ENCODE measurements around the gene TRIM49B. TPM values are rescaled to one million over a fixed set of nuclear protein-coding genes. Genes with fewer than 3 reads are reported as not detected.
"Not testable (repeated sequence)": the region's sequence is repeated elsewhere in the genome, so short reads cannot be mapped to it uniquely, and the experiment has no call there.

Gene TRIM49B
- not detected for total RNA-seq

GRCh38 chr11:49028523-49028922, at the start of gene TRIM49B:
TRIM49B (plus strand) TSS chr11:49028823; CDS start chr11:49031600, 2,777 bp downstream.
- intact Hi-C loops (cut with DNase I, micrococcal nuclease); H3K4me1 Mint-ChIP-seq; H3K9me3 Mint-ChIP-seq (ENCODE audit: low read depth); H3K36me3 Mint-ChIP-seq (ENCODE audit: low read depth); H3K4me3 Mint-ChIP-seq; ATAC-seq; POLR2A ChIA-PET; H3K27me3 Mint-ChIP-seq; H3K27ac Mint-ChIP-seq; CTCF ChIA-PET; DNase-seq: not testable (repeated sequence)

GRCh38 chr11:48983785-48984184, 44.8 kb upstream of the TRIM49B start, which contains the start of gene TRIM51G:
TRIM51G (minus strand) TSS chr11:48983885; CDS start chr11:48981695, 2,190 bp downstream.
- H3K9me3 Mint-ChIP-seq (ENCODE audit: low read depth); H3K27me3 Mint-ChIP-seq; H3K4me3 Mint-ChIP-seq; H3K4me1 Mint-ChIP-seq; CTCF ChIA-PET; H3K36me3 Mint-ChIP-seq (ENCODE audit: low read depth); ATAC-seq; H3K27ac Mint-ChIP-seq; intact Hi-C loops (cut with DNase I, micrococcal nuclease); DNase-seq; POLR2A ChIA-PET: not testable (repeated sequence)

GRCh38 chr11:49048229-49048628, 19.6 kb downstream of the TRIM49B start:
- POLR2A ChIA-PET; intact Hi-C loops (cut with DNase I, micrococcal nuclease); H3K4me1 Mint-ChIP-seq; H3K36me3 Mint-ChIP-seq (ENCODE audit: low read depth); DNase-seq; H3K9me3 Mint-ChIP-seq (ENCODE audit: low read depth); H3K27me3 Mint-ChIP-seq; H3K27ac Mint-ChIP-seq; H3K4me3 Mint-ChIP-seq; CTCF ChIA-PET; ATAC-seq: not testable (repeated sequence)

- H3K4me3 Mint-ChIP-seq; H3K4me1 Mint-ChIP-seq; POLR2A ChIA-PET; H3K27ac Mint-ChIP-seq; H3K36me3 Mint-ChIP-seq (ENCODE audit: low read depth); H3K9me3 Mint-ChIP-seq (ENCODE audit: low read depth); intact Hi-C loops (cut with DNase I, micrococcal nuclease); DNase-seq; ATAC-seq; H3K27me3 Mint-ChIP-seq; CTCF ChIA-PET: not testable (repeated sequence)
These were observed 21.2 kb downstream of the TRIM49B start for GRCh38 chr11:49049821-49050220.

- H3K27ac Mint-ChIP-seq; CTCF ChIA-PET; H3K4me3 Mint-ChIP-seq; intact Hi-C loops (cut with DNase I, micrococcal nuclease); H3K9me3 Mint-ChIP-seq (ENCODE audit: low read depth); H3K27me3 Mint-ChIP-seq; H3K4me1 Mint-ChIP-seq; POLR2A ChIA-PET; DNase-seq; H3K36me3 Mint-ChIP-seq (ENCODE audit: low read depth); ATAC-seq: not testable (repeated sequence)
These were observed 30.4 kb downstream of the TRIM49B start, which contains the start of gene TRIM64C for GRCh38 chr11:49059012-49059411. TRIM64C (minus strand) TSS chr11:49059112; CDS start chr11:49059112, 0 bp downstream.

- intact Hi-C loops (cut with DNase I, micrococcal nuclease); H3K36me3 Mint-ChIP-seq (ENCODE audit: low read depth); ATAC-seq; H3K27ac Mint-ChIP-seq; H3K27me3 Mint-ChIP-seq; DNase-seq; H3K4me1 Mint-ChIP-seq; H3K9me3 Mint-ChIP-seq (ENCODE audit: low read depth); CTCF ChIA-PET; POLR2A ChIA-PET; H3K4me3 Mint-ChIP-seq: not testable (repeated sequence)
These were observed 41.3 kb downstream of the TRIM49B start for GRCh38 chr11:49069897-49070296.

Other genes with a start within 250 kb of the TRIM49B start
- gene TRIM51G, start 44.9 kb upstream of the TRIM49B start, total RNA-seq: not detected
- gene TRIM64C, start 30.3 kb downstream of the TRIM49B start, total RNA-seq: not detected
- not detected for gene FOLH1, start 179.8 kb downstream of the TRIM49B start, total RNA-seq

Measured in activated CD4-positive, alpha-beta T cell treated with anti-CD3 and anti-CD28 coated beads for 36 hours (primary cell).